ENCODE results near the gene ADAMTS13. TPM values are rescaled to one million over a fixed set of nuclear protein-coding genes. Genes with fewer than 3 reads are reported as not detected.

ADAMTS13 gene
- polyA plus RNA-seq, 10 donors: 3.8 to 8.6 (median 5.9) TPM

- DNase-seq: no peak
Measured at GRCh38 chr9:133453651-133454050, 31.5 kb downstream of the ADAMTS13 start.

GRCh38 chr9:133454325-133454724, 32.2 kb downstream of the ADAMTS13 start:
- no peak for DNase-seq

DNA sequence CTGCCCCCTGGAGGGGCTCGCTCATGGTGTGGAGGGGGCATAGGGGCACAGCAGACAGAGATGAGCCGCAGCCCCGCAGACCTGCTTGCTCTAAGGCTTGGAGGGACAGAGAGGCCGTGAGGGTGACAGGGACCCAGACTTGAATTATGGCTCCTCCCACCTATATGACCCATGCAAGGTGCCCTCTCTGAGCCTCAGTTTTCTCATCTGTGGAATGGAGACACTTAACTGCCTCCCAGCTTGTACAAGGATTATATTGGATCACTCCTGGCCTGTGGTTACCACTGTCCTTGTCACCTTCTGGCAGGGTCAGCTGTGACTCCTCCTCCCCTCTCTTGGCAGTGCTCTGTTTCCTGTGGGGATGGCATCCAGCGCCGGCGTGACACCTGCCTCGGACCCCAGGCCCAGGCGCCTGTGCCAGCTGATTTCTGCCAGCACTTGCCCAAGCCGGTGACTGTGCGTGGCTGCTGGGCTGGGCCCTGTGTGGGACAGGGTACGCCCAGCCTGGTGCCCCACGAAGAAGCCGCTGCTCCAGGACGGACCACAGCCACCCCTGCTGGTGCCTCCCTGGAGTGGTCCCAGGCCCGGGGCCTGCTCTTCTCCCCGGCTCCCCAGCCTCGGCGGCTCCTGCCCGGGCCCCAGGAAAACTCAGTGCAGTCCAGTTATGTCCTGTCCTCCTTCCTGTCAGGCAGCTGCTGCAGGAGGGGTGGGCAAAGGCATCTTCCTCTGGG, 32.9 kb downstream of the ADAMTS13 start:
- DNase-seq: no peak

- no peak for DNase-seq
Measured at GRCh38 chr9:133455936-133456335, 33.8 kb downstream of the ADAMTS13 start.

GRCh38 chr9:133456409-133456808, 34.2 kb downstream of the ADAMTS13 start:
- DNase-seq: no peak

- no peak for DNase-seq
Measured at GRCh38 chr9:133457233-133457632, 35.1 kb downstream of the ADAMTS13 start.

DNA sequence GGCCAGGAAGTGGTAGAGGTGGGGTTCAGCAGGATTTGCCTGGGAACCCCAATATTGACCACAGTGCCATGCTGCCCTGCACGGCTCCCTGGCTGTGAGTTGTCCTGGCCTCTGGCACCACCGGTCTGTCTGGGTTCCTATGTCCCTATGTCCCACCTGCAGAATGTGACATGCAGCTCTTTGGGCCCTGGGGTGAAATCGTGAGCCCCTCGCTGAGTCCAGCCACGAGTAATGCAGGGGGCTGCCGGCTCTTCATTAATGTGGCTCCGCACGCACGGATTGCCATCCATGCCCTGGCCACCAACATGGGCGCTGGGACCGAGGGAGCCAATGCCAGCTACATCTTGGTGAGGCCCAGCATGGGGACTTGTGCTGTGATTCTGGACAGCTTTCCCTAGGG, 35.6 kb downstream of the ADAMTS13 start:
- no peak for DNase-seq

GRCh38 chr9:133458643-133459312, 36.6 kb downstream of the ADAMTS13 start:
- DNase-seq: no peak

DNA sequence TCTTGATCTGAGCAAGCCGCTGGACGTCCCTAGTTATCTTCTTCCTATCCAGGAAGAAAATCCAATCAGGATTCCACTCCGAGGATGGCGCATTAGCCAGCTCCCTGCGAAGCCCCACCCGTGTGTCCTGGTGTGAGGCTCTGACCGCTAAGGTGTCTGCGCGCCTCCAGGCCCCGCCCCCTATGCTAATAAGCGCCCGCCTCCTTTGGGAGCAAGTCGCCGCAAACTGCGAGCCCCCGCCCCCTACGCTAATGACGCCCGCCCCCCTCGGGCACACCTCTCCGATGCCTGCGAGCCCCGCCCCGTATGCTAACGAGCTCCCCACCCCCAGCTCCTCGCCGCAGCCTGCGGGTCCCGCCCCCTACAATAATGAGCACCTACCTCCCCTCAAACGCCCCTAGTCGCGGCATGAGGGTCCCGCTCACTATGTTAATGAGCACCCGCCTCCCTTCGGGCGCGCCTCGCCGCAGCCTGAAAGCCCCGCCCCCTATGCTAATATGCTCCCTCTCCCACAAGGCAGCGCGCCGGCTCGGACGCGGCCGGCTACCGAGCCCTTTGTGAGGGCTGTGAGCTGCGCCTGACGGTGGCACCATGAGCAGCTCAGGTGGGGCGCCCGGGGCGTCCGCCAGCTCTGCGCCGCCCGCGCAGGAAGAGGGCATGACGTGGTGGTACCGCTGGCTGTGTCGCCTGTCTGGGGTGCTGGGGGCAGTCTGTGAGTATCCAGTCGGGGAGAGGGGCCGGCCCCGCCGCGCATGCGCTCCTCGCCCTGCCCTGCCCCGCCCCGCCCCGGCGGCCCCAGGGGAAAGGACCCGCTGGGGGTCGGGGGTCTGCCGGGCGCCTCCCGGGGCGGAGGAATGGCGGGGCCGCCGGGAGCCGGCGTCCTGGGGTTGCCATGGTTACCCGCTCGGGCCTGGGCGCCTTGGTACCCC, 37.6 kb downstream of the ADAMTS13 start, which contains the start of gene CACFD1:
CACFD1 (plus strand) TSS at position 503 of the 929 bp plus-strand sequence; CDS start at position 592, 89 bp downstream.
- DNase-seq: peak; percentile 91 to 98 (median 93)

GRCh38 chr9:133460405-133461175, 38.4 kb downstream of the ADAMTS13 start:
- DNase-seq: peak; percentile 19 to 63 (median 30)

- no peak for DNase-seq
Measured at GRCh38 chr9:133461975-133462374, 39.8 kb downstream of the ADAMTS13 start.

- DNase-seq: no peak
Measured at GRCh38 chr9:133463234-133463863, 41.2 kb downstream of the ADAMTS13 start.

- no peak for DNase-seq
Measured at GRCh38 chr9:133463864-133464615, 41.9 kb downstream of the ADAMTS13 start.

GRCh38 chr9:133464638-133465037, 42.5 kb downstream of the ADAMTS13 start:
- no peak for DNase-seq

GRCh38 chr9:133465984-133466383, 43.8 kb downstream of the ADAMTS13 start:
- DNase-seq: no peak

GRCh38 chr9:133467101-133467500, 44.9 kb downstream of the ADAMTS13 start:
- DNase-seq: no peak

GRCh38 chr9:133468374-133468773, 46.2 kb downstream of the ADAMTS13 start:
- no peak for DNase-seq

GRCh38 chr9:133468777-133469421, 46.7 kb downstream of the ADAMTS13 start:
- no peak for DNase-seq

GRCh38 chr9:133470427-133470924, 48.3 kb downstream of the ADAMTS13 start:
- no peak for DNase-seq
